Smooth muscle cell (in vitro differentiated cells): Measurements from ENCODE around the gene IL17B. TPM values are rescaled to one million over a fixed set of nuclear protein-coding genes. Genes with fewer than 3 reads are reported as not detected.

Experiments
- DNase-seq: peaks from one replicate; lab custom pipeline; 2025; ENCODE audit not compliant: unreplicated experiment; lab: John Stamatoyannopoulos, UW
- H2AFZ ChIP-seq: fragments of 200-600 bp; sonication (generic); 2 replicates; pipeline ENCODE4 v1.6.0; 2016; ENCODE audit warnings: antibody characterized with exemption, low read depth, mild to moderate bottlenecking
- H3F3A ChIP-seq: fragments of 200-600 bp; sonication (generic); 2 replicates; pipeline ENCODE4 v1.6.0; 2017; ENCODE audit warnings: antibody characterized with exemption, low read depth
- H3K27ac ChIP-seq: fragments of 200-600 bp; sonication (generic); 2 replicates; pipeline ENCODE4 v1.5.1; 2016; ENCODE audit warnings: low read depth, mild to moderate bottlenecking
- H3K27me3 ChIP-seq: fragments of 200-600 bp; sonication (generic); 2 replicates; pipeline ENCODE4 v1.6.1; 2016; ENCODE audit warnings: low read depth, mild to moderate bottlenecking
- H3K36me3 ChIP-seq: fragments of 200-600 bp; sonication (generic); 2 replicates; pipeline ENCODE4 v1.5.1; 2016; ENCODE audit warnings: low read depth
- H3K4me1 ChIP-seq: fragments of 200-600 bp; sonication (generic); 2 replicates; pipeline ENCODE4 v1.5.1; 2016; ENCODE audit warnings: low read depth
- H3K4me2 ChIP-seq: fragments of 200-600 bp; sonication (generic); 2 replicates; pipeline ENCODE4 v1.6.0; 2016; ENCODE audit warnings: mild to moderate bottlenecking
- H3K4me3 ChIP-seq: fragments of 200-600 bp; sonication (generic); 2 replicates; pipeline ENCODE4 v1.5.1; 2016; ENCODE audit warnings: mild to moderate bottlenecking
- H3K79me2 ChIP-seq: fragments of 200-600 bp; sonication (generic); 2 replicates; pipeline ENCODE4 v1.6.0; 2016; ENCODE audit warnings: low read depth, mild to moderate bottlenecking
- H3K9ac ChIP-seq: fragments of 200-600 bp; sonication (generic); 2 replicates; pipeline ENCODE4 v1.6.0; 2016; ENCODE audit warnings: low read depth
- H3K9me3 ChIP-seq: fragments of 200-600 bp; sonication (generic); replicated peaks from 2 replicates; pipeline ENCODE4 v1.5.1; 2016; ENCODE audit warnings: low read depth
- H4K20me1 ChIP-seq: fragments of 200-600 bp; sonication (generic); 2 replicates; pipeline ENCODE4 v1.6.0; 2016; ENCODE audit warnings: low read depth
- CTCF ChIP-seq: fragments of 200-600 bp; sonication (generic); IDR thresholded peaks from 2 replicates; pipeline ENCODE4 v1.5.1; 2017; ENCODE audit warnings: borderline replicate concordance, mild to moderate bottlenecking, antibody characterized with exemption; ENCODE audit not compliant: insufficient read depth, poor library complexity, severe bottlenecking
- WGBS: methylation state at CpG from one replicate; pipeline ENCODE4 v1.1.7; 2016; ENCODE audit warnings: low lambda C conversion rate; 5-methylcytosine and 5-hydroxymethylcytosine counted together
- polyA plus RNA-seq: library from polyadenylated mRNA; unstranded; fragments of >200 nt; fragmentation: Nextera tagmentation; extraction: Ambion mirVana; gene quantifications from 2 replicates; pipeline ENCODE4 v1.2.1, GENCODE V29; 2016
- total RNA-seq: library from RNA; depleted of rRNA; stranded (reverse); fragments of >200 nt; gene quantifications from 2 replicates; pipeline ENCODE4 v1.2.3, GENCODE V29; 2014

IL17B gene
- total RNA-seq (12.0 and 24.8 TPM in 2 replicates), polyA plus RNA-seq (10.4 and 11.6 TPM in 2 replicates)

- Histone ChIP-seq H3K27ac (no peak within 1 kb of the TSS), H3K27me3 (no peaks in the 10 kb centered on the region), H3K4me3 (no peak within 1 kb of the TSS), H3K4me1 (peaks cover 17% of the 10 kb centered on the region), H3K36me3 (no peaks in the 10 kb centered on the region), H3K4me2 (no peak within 1 kb of the TSS), H3K9ac (no peak within 1 kb of the TSS), H2AFZ (no peak within 1 kb of the TSS), H4K20me1 (no peaks in the 10 kb centered on the region), H3K79me2 (peaks cover 15% of the 10 kb centered on the region), H3K9me3 (no peaks in the 10 kb centered on the region), H3F3A (no peaks in the 10 kb centered on the region)
- DNase-seq = no peak
- 93% methylated on average over 22 of the region's 22 CpGs for WGBS
- no peak for TF ChIP-seq CTCF
Measured at GRCh38 chr5:149379177-149379761, at the start of gene IL17B. TSS of gene IL17B (minus strand) at chr5:149379292. CDS start at chr5:149379225, 67 bp downstream.

- Histone ChIP-seq H2AFZ (no peak overlapping the region), H3K27ac (peak overlapping the region; percentile 95), H3K79me2 (peaks cover 32% of the 10 kb centered on the region), H3K9ac (no peak overlapping the region), H3K4me1 (peaks cover 12% of the 10 kb centered on the region), H3K4me3 (no peak overlapping the region), H3K27me3 (no peaks in the 10 kb centered on the region), H3K36me3 (no peaks in the 10 kb centered on the region), H3K4me2 (no peak overlapping the region), H4K20me1 (peaks cover 6% of the 10 kb centered on the region), H3F3A (peaks cover 83% of the 10 kb centered on the region), H3K9me3 (no peaks in the 10 kb centered on the region)
- DNase-seq = no peak
- 92% methylated on average over 5 of the region's 5 CpGs for WGBS
- no peak for TF ChIP-seq CTCF
Measured at GRCh38 chr5:149428032-149428431, 48.9 kb upstream of the IL17B start.

GRCh38 chr5:149427374-149427773 is 48.3 kb upstream of the IL17B start:
- Histone ChIP-seq H3K36me3 (no peaks in the 10 kb centered on the region), H3F3A (peaks cover 77% of the 10 kb centered on the region), H3K27me3 (no peaks in the 10 kb centered on the region), H3K9ac (no peak overlapping the region), H3K27ac (peak overlapping the region; percentile 95), H3K9me3 (no peaks in the 10 kb centered on the region), H3K4me3 (no peak overlapping the region), H3K79me2 (peaks cover 32% of the 10 kb centered on the region), H3K4me2 (peak overlapping the region; percentile 81), H4K20me1 (no peaks in the 10 kb centered on the region), H2AFZ (no peak overlapping the region), H3K4me1 (peaks cover 13% of the 10 kb centered on the region)
- no peak for TF ChIP-seq CTCF
- no peak for DNase-seq
- 97% methylated on average over 4 of the region's 4 CpGs for WGBS

GRCh38 chr5:149426931-149427330 is 47.8 kb upstream of the IL17B start:
- Histone ChIP-seq H3K36me3 (no peaks in the 10 kb centered on the region), H3K9me3 (no peaks in the 10 kb centered on the region), H3K4me3 (no peak overlapping the region), H3K4me1 (peaks cover 13% of the 10 kb centered on the region), H3K27me3 (no peaks in the 10 kb centered on the region), H2AFZ (no peak overlapping the region), H3F3A (peaks cover 76% of the 10 kb centered on the region), H3K79me2 (peaks cover 32% of the 10 kb centered on the region), H3K27ac (peak overlapping the region; percentile 95), H3K4me2 (peak overlapping the region; percentile 81), H4K20me1 (peaks cover 3% of the 10 kb centered on the region), H3K9ac (no peak overlapping the region)
- no peak for TF ChIP-seq CTCF
- 44% methylated on average over 2 of the region's 2 CpGs for WGBS
- DNase-seq = no peak
